ENCODE results near the gene MOGAT3.

The MOGAT3 gene

GRCh38 chr7:101168412-101169049, 32.3 kb downstream of the MOGAT3 start:
- no peak overlapping the region for H3K4me3 ChIP-seq
- in situ Hi-C loops (cut with MboI; ENCODE audit: low sequenced_read_pairs): no loop called here
- no peaks in the 10 kb centered on the region for H3K9me3 ChIP-seq
- peaks cover 87% of the 10 kb centered on the region for H3K27me3 ChIP-seq (ENCODE audit: low read depth)
- DNase-seq (ENCODE audit: low spot score in 2 of 2): no peak
- H3K36me3 ChIP-seq (replicated peaks): no peaks in the 10 kb centered on the region
- H3K4me1 ChIP-seq: peaks cover 13% of the 10 kb centered on the region

GRCh38 chr7:101167645-101168411, 33.0 kb downstream of the MOGAT3 start:
- in situ Hi-C loops (cut with MboI; ENCODE audit: low sequenced_read_pairs): no loop called here
- no peaks in the 10 kb centered on the region for H3K36me3 ChIP-seq (replicated peaks)
- peaks cover 80% of the 10 kb centered on the region for H3K27me3 ChIP-seq (ENCODE audit: low read depth)
- DNase-seq (ENCODE audit: low spot score in 2 of 2): no peak
- no peaks in the 10 kb centered on the region for H3K9me3 ChIP-seq
- H3K4me3 ChIP-seq: no peak overlapping the region
- H3K4me1 ChIP-seq: peaks cover 13% of the 10 kb centered on the region

GRCh38 chr7:101166909-101167644, 33.8 kb downstream of the MOGAT3 start:
- DNase-seq (ENCODE audit: low spot score in 2 of 2): no peak
- no peak overlapping the region for H3K4me3 ChIP-seq
- H3K4me1 ChIP-seq: peaks cover 13% of the 10 kb centered on the region
- in situ Hi-C loops (cut with MboI; ENCODE audit: low sequenced_read_pairs): no loop called here
- no peaks in the 10 kb centered on the region for H3K36me3 ChIP-seq (replicated peaks)
- H3K27me3 ChIP-seq (ENCODE audit: low read depth): peaks cover 73% of the 10 kb centered on the region
- no peaks in the 10 kb centered on the region for H3K9me3 ChIP-seq

GRCh38 chr7:101166648-101166908, 34.3 kb downstream of the MOGAT3 start:
- Histone ChIP-seq H3K4me1 (peaks cover 13% of the 10 kb centered on the region), H3K27me3 (ENCODE audit: low read depth) (peaks cover 68% of the 10 kb centered on the region), H3K4me3 (no peak overlapping the region), H3K9me3 (no peaks in the 10 kb centered on the region), H3K36me3 (replicated peaks) (no peaks in the 10 kb centered on the region)
- in situ Hi-C loops (cut with MboI; ENCODE audit: low sequenced_read_pairs): no loop called here
- no peak for DNase-seq (ENCODE audit: low spot score in 2 of 2)

DNA sequence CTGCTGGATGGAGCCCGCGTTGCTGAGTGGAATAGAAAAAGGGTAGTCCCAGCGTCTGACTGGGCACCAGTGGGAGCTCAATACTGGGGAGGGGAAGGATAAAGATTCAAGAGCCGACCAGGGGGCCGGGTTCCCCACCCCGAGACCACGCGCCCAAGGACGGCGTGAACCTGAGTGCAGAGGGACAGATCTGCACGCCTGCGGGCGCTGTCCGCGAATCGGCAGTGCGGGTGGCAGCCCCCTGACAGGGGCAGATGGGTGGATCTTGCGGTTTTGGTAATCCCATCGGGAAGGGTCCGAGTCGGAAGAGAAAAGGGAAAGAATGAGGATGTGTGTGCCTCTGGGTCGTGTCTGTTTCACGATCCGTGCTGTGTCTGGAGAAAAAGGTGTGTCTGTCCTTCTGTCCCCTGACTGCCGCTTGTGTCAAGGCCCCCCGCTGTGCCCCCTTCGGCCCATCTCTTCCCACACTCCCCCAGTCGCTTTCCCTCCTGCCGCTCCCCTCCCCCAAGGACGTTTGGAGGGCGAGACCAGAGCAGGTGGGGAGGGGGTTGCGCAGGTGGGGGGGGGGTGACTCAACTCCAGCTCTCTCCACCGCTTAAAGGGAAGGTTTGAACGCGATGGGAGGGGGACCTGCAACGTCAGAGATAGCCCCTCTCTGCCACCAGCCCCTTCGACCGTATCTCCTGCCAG, 34.7 kb downstream of the MOGAT3 start:
- H3K36me3 ChIP-seq (replicated peaks): no peaks in the 10 kb centered on the region
- in situ Hi-C loops (cut with MboI; ENCODE audit: low sequenced_read_pairs): no loop called here
- peaks cover 63% of the 10 kb centered on the region for H3K27me3 ChIP-seq (ENCODE audit: low read depth)
- peak overlapping the region; percentile 26 for H3K4me3 ChIP-seq
- peak in 1 of 2 experiments; percentile 29 for DNase-seq (ENCODE audit: low spot score in 2 of 2)
- H3K9me3 ChIP-seq: no peaks in the 10 kb centered on the region
- H3K4me1 ChIP-seq: peaks cover 13% of the 10 kb centered on the region

- H3K4me1 ChIP-seq: peaks cover 13% of the 10 kb centered on the region
- in situ Hi-C loops (cut with MboI; ENCODE audit: low sequenced_read_pairs): no loop called here
- H3K27me3 ChIP-seq (ENCODE audit: low read depth): peaks cover 55% of the 10 kb centered on the region
Measured at GRCh38 chr7:101165075-101165957, 35.5 kb downstream of the MOGAT3 start, which contains the start of gene VGF. TSS of gene VGF (minus strand) at chr7:101165569. CDS start at chr7:101164843, 726 bp downstream.

DNA sequence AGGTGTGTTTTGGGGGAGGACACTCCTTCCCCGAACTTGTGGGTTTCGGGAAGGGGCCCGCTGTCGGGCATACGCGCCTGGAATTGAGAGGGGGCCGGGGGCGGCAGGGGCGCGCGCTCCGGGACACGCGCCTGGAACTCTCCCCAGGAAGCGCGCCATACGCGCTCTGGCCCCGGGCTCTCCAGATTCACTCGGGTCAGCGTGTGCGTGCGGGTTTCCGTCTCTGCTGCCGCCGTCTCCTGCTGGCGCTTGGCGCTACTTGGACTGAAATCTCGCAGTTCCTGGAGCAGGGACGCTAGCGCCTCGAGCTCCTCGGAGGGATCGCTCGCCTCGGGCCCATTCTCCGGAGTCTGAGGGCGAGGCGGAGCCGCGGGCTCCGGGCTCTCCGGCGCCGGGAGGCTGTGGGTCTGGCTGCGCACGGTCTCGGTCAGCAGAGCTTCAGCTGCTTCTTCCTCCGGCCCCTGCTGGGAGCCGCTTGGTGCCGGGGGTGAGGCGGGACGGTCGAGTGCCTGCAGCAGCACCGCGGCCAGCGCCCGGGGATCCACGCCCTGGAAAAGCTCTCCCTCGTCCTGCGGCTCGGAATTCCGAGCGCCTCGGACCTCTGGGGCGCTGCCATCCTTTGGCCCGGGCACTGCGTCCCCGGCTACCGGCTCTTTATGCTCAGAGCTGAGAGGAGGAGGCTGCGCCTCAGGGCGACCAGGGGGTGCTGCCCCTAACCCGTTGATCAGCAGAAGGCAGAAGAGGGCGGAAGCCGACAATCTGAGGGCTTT, 36.6 kb downstream of the MOGAT3 start:
- peak; percentile 40 to 77 for DNase-seq (ENCODE audit: low spot score in 2 of 2)
- H3K27me3 ChIP-seq (ENCODE audit: low read depth): peaks cover 44% of the 10 kb centered on the region
- H3K36me3 ChIP-seq (replicated peaks): no peaks in the 10 kb centered on the region
- H3K4me3 ChIP-seq: peak overlapping the region; percentile 36
- H3K9me3 ChIP-seq: no peaks in the 10 kb centered on the region
- in situ Hi-C loops (cut with MboI; ENCODE audit: low sequenced_read_pairs): no loop called here
- peaks cover 8% of the 10 kb centered on the region for H3K4me1 ChIP-seq

More at GRCh38 chr7:101165075-101165957, 35.5 kb downstream of the MOGAT3 start, which contains the start of gene VGF:
- Histone ChIP-seq H3K4me3 (peak within 1 kb of the TSS; percentile 36), H3K36me3 (replicated peaks) (no peaks in the 10 kb centered on the region), H3K9me3 (no peaks in the 10 kb centered on the region)
- peak; percentile 87 to 96 for DNase-seq (ENCODE audit: low spot score in 2 of 2)

DNA sequence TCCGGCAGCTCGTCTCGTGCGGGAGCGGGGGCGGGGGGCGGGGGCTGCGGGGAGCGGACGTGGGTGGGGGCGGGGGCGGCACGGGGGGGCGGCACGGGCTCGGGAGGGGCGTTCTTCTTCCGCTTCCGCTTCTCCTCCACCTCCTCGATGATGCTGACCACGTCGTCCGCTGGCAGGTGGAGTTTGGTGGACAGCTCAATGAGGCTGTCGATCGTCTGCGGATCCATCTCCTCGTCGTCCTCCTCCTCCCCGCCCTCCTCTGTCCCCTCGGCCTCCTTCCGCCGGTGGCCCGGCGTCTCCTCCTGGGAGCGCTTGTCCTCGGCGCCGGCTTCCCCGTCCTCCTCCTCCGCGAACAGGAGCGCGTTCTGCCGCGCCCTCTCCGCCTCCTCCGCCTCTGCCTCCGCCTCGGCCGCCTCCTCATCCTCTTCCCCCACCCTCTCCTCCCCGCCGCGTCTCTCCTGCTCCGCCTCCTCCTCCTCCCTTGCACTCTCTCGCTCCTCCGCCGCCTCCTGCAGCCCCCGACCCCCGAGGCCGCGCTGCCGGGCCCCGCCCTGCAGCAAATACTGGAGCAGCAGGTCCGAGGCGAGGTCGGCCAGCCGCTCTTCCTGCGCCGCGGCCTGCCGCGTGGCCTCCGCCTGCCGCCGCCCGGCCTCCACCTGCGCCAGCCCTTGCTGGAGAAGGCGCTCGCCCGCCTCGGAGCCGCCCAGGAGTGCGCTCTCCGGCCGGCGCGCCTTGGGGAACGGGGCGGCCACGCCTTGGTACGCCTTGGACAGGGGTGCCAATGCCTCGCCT, 37.4 kb downstream of the MOGAT3 start:
- Histone ChIP-seq H3K4me1 (peaks cover 7% of the 10 kb centered on the region), H3K36me3 (replicated peaks) (no peaks in the 10 kb centered on the region), H3K27me3 (ENCODE audit: low read depth) (peaks cover 37% of the 10 kb centered on the region), H3K9me3 (no peaks in the 10 kb centered on the region), H3K4me3 (peak overlapping the region; percentile 36)
- in situ Hi-C loops (cut with MboI; ENCODE audit: low sequenced_read_pairs): no loop called here
- DNase-seq (ENCODE audit: low spot score in 2 of 2): peak; percentile 37 to 68

GRCh38 chr7:101162551-101163278, 38.1 kb downstream of the MOGAT3 start:
- peak; percentile 62 to 74 for DNase-seq (ENCODE audit: low spot score in 2 of 2)
- Histone ChIP-seq H3K36me3 (replicated peaks) (no peaks in the 10 kb centered on the region), H3K4me3 (peak overlapping the region; percentile 36), H3K27me3 (ENCODE audit: low read depth) (peaks cover 31% of the 10 kb centered on the region), H3K4me1 (peaks cover 7% of the 10 kb centered on the region), H3K9me3 (no peaks in the 10 kb centered on the region)
- in situ Hi-C loops (cut with MboI; ENCODE audit: low sequenced_read_pairs): no loop called here

GRCh38 chr7:101161692-101162471, 39.0 kb downstream of the MOGAT3 start:
- no peak overlapping the region for H3K4me3 ChIP-seq

GRCh38 chr7:101160910-101161309, 39.9 kb downstream of the MOGAT3 start:
- no peak overlapping the region for H3K4me3 ChIP-seq
- DNase-seq (ENCODE audit: low spot score in 2 of 2): no peak
- no peaks in the 10 kb centered on the region for H3K36me3 ChIP-seq (replicated peaks)
- in situ Hi-C loops (cut with MboI; ENCODE audit: low sequenced_read_pairs): no loop called here
- peaks cover 17% of the 10 kb centered on the region for H3K27me3 ChIP-seq (ENCODE audit: low read depth)
- peaks cover 5% of the 10 kb centered on the region for H3K4me1 ChIP-seq
- no peaks in the 10 kb centered on the region for H3K9me3 ChIP-seq

More at GRCh38 chr7:101161692-101162471, 39.0 kb downstream of the MOGAT3 start:
- H3K4me1 ChIP-seq: peaks cover 7% of the 10 kb centered on the region
- no peaks in the 10 kb centered on the region for H3K9me3 ChIP-seq
- no peak for DNase-seq (ENCODE audit: low spot score in 2 of 2)
- in situ Hi-C loops (cut with MboI; ENCODE audit: low sequenced_read_pairs): no loop called here
- peaks cover 22% of the 10 kb centered on the region for H3K27me3 ChIP-seq (ENCODE audit: low read depth)
- H3K36me3 ChIP-seq (replicated peaks): no peaks in the 10 kb centered on the region

All from HAP-1 (cell line).